ENCODE measurements around the gene UBE2C. TPM values are rescaled to one million over a fixed set of nuclear protein-coding genes. Genes with fewer than 3 reads are reported as not detected.
A peak's percentile ranks its signal among the peaks of the same experiment; 100 is the strongest.

UBE2C gene
- polyA plus RNA-seq, 3 donors from 2014 or later: 1.9 to 2.0 TPM; not detected in 1

DNA sequence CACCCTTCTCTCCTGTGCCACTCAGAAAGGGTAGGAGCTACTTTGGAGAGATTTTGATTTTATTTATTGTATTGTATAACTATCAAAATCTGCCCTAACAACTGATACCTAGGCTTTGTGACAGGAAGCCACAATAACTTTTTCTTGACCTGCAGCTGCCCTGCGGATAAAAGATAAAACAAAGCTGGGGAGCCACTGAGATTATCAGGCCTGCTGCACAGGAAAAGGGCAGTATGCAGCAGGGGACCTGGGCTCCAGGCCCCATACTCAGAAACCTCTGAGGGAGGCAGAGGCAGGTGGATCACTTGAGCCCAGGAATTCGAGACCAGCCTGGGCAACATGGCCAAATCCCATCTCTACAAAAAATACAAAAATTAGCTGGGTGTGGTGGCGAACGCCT is 20.2 kb downstream of the UBE2C start:
- Mint-ChIP-seq H3K4me3 (peak overlapping the region; percentile 59 to 86 (median 78)), H3K9me3 (peaks cover 0 to 2% (median 0%) of the 10 kb centered on the region in 6 donors), H3K27ac (no peak overlapping the region), H3K27me3 (ENCODE audit: low read depth in 3 of 3) (no peaks in the 10 kb centered on the region), H3K4me1 (peaks cover 9 to 12% of the 10 kb centered on the region in 2 donors), H3K36me3 (no peaks in the 10 kb centered on the region)
- no peak for DNase-seq

DNA sequence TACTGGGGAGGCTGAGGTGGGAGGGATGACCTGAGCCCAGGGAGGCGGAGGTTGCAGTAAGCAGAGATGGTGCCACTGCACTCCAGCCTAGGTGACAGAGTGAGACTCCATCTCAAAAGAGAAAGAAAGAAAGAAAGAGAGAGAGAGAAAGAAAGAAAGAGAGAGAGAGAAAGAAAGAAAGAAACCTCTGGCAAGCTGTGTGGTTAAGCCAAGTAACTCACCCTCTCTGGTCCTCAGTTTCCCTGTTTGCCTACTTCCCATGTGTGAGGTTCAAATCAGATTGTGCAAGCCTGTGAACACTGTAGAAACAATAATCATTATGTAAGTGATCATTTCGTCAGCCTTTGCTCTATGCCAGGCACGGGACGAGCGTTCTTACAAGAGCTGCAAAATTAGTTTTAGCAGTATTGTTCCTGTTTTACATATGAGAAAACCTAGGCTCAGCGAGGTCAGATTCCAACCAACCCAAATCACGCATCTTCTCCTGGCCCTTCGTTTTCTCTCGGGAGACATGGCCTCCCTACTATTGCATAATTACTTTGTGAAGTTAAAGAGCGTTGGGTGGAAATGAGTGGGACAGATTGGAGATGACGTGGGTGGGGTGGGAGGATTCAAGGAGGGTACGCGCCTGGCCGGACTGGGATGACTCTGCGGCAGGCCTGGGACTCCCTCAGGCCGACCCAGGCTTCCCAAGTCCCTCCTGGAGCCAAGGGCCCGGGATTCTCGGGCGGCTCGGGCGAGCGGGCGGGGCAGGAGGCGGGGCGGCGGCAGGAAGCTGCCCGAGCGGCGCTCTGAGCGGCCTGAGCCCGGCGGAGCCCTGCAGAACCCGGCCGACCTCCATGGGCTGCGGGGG is 20.8 kb downstream of the UBE2C start, which contains the start of gene SNX21:
SNX21 (plus strand) TSS at position 770 of the 853 bp plus-strand sequence. CDS start 121 bp downstream, outside the sequence.
- peak within 1 kb of the TSS in 3 of 6 donors; percentile 3 to 66 (median 32) for H3K27ac Mint-ChIP-seq

DNA sequence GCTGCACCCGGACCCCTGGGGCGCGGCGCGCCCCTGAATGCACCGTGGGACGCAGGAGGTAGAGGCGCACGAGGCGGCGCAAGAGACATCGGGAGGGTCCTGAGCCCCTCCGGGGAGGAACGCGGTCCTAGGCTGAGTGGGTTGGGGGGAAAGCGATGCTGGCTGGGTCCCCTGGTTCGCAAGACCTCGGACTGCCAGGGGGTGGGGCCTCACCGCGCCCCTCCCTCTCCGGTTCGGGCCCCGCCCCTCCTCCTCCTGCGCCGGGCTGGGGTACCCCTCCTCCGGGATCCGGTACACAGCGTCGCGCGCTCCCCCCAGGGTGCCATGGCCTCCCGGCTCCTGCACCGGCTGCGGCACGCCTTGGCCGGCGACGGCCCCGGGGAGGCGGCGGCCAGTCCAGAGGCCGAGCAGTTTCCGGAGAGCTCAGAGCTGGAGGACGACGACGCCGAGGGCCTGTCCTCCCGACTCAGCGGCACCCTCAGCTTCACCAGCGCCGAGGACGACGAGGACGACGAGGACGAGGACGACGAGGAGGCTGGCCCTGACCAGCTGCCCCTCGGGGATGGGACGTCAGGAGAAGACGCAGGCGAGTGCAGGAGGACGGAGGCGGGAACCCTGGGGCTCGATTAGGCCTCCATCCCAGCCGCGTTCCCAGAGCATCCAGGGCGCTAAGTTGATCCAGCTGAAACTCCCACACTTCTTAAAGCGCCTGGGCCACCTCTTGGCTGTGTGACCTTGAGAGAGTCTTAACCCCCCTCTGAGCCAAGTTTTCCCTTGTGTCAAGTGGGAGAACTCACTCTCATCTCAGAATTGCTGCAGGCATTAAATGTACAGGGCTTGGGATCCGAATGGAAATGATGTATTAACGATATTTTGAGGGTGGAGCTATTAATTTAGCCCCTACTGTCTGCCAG is 21.7 kb downstream of the UBE2C start:
- H3K27ac Mint-ChIP-seq: no peak overlapping the region
- H3K4me3 Mint-ChIP-seq: peak overlapping the region; percentile 60 to 86 (median 83)

More for the DNA sequence above, 20.8 kb downstream of the UBE2C start, which contains the start of gene SNX21:
- Mint-ChIP-seq H3K36me3 (no peaks in the 10 kb centered on the region), H3K4me1 (peaks cover 9 to 12% of the 10 kb centered on the region in 2 donors), H3K27me3 (ENCODE audit: low read depth in 3 of 3) (no peaks in the 10 kb centered on the region), H3K4me3 (peak within 1 kb of the TSS; percentile 75 to 86 (median 83)), H3K9me3 (peaks cover 0 to under 1% (median 0%) of the 10 kb centered on the region in 6 donors)
- peak; percentile 15 to 31 (median 30) for DNase-seq

DNA sequence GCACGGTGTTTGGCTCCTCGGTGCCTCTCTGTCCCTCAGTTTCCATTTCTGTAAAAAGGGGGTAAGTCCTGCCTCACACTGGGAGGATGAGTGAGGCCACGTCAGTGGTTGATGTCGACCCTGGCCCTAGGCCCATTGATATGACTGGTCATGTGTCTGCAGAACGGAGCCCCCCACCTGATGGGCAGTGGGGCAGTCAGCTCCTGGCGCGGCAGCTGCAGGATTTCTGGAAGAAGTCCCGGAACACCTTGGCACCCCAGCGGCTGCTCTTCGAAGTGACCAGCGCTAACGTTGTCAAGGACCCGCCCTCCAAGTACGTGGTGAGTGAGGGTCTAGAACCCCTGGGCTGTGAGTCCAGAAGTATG is 22.3 kb downstream of the UBE2C start:
- peak overlapping the region; percentile 60 to 83 (median 64) for H3K4me3 Mint-ChIP-seq
- no peak overlapping the region for H3K27ac Mint-ChIP-seq
- H3K27me3 Mint-ChIP-seq (ENCODE audit: low read depth in 3 of 3): no peaks in the 10 kb centered on the region
- DNase-seq: no peak
- no peaks in the 10 kb centered on the region for H3K36me3 Mint-ChIP-seq
- H3K4me1 Mint-ChIP-seq: peaks cover 9 to 12% of the 10 kb centered on the region in 2 donors
- H3K9me3 Mint-ChIP-seq: no peaks in the 10 kb centered on the region

More for the DNA sequence above, 21.7 kb downstream of the UBE2C start:
- no peaks in the 10 kb centered on the region for H3K9me3 Mint-ChIP-seq
- peaks cover 9 to 12% of the 10 kb centered on the region in 2 donors for H3K4me1 Mint-ChIP-seq
- peak; percentile 35 to 44 (median 42) for DNase-seq
- no peaks in the 10 kb centered on the region for H3K27me3 Mint-ChIP-seq (ENCODE audit: low read depth in 3 of 3)
- no peaks in the 10 kb centered on the region for H3K36me3 Mint-ChIP-seq

DNA sequence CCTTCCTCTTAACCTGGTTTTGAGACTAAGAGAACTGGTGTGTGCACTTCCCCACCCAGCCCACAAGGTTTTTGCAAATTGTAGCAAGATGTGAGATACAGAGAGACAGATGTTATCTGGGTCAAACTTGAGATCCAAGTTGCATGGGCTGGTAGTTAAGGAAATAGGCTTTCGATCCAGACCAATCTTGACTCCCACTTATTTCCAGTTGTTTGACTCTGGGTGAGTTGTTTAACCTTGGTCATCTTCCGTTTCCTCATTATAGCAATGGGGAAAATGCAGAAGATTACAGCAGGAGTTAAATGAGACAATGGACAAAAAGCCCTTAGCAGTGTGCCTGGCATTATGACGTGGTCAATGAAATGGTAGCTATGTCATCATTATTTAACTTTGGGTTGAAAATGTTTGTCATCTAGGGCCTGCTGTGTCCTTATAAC is 22.9 kb downstream of the UBE2C start:
- Mint-ChIP-seq H3K9me3 (no peaks in the 10 kb centered on the region), H3K27me3 (ENCODE audit: low read depth in 3 of 3) (no peaks in the 10 kb centered on the region), H3K27ac (no peak overlapping the region), H3K4me3 (peak overlapping the region in 4 of 5 donors; percentile 29 to 83 (median 56)), H3K4me1 (peaks cover 9 to 12% of the 10 kb centered on the region in 2 donors), H3K36me3 (no peaks in the 10 kb centered on the region)
- DNase-seq: no peak

DNA sequence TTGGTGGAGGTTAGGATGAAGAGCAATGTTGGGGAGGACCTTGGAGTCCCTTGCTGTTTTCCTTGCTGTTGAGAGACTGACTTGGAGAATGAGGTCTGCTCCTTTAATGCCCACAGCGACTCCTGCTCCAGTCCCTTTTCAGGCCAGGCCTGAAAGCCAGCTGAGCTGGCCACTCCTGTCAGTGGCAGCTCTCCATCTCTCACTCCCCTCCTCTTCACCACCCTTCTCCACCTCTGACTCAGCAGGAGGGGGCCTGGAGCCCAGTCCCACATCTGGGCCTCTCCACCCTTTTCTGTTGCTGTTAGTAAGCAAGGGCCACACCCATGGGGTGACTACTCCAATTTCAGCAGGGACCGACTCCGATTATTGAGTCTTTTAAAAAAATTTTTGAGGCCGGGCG is 23.4 kb downstream of the UBE2C start:
- no peaks in the 10 kb centered on the region for H3K9me3 Mint-ChIP-seq
- peak overlapping the region in 2 of 5 donors; percentile 29 to 51 for H3K4me3 Mint-ChIP-seq

DNA sequence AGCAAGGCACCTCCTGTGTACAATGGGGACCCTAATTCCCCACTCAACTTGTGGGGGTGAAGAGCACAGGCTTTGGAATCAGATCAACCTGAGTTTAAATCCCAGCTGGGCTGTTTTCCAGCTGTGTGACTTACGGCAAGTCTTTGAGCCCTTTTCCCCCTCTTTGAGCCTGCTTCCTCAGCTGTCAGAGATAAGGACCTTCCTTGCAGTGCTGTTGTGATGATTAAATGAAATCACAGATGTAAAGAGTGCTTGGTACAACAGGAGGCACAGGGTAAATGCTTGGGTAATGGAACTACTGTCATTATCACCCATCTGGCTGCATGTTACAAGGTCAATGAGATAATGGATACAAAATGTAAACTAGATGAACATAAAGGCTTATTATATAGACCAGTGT is 24.4 kb downstream of the UBE2C start:
- Mint-ChIP-seq H3K4me3 (no peak overlapping the region), H3K9me3 (no peaks in the 10 kb centered on the region), H3K36me3 (no peaks in the 10 kb centered on the region), H3K4me1 (peaks cover 10 to 13% of the 10 kb centered on the region in 2 donors), H3K27ac (no peak overlapping the region), H3K27me3 (ENCODE audit: low read depth in 3 of 3) (no peaks in the 10 kb centered on the region)
- no peak for DNase-seq

More for the DNA sequence above, 23.4 kb downstream of the UBE2C start:
- no peak for DNase-seq
- H3K27ac Mint-ChIP-seq: no peak overlapping the region
- H3K27me3 Mint-ChIP-seq (ENCODE audit: low read depth in 3 of 3): no peaks in the 10 kb centered on the region
- no peaks in the 10 kb centered on the region for H3K36me3 Mint-ChIP-seq
- H3K4me1 Mint-ChIP-seq: peaks cover 9 to 12% of the 10 kb centered on the region in 2 donors

DNA sequence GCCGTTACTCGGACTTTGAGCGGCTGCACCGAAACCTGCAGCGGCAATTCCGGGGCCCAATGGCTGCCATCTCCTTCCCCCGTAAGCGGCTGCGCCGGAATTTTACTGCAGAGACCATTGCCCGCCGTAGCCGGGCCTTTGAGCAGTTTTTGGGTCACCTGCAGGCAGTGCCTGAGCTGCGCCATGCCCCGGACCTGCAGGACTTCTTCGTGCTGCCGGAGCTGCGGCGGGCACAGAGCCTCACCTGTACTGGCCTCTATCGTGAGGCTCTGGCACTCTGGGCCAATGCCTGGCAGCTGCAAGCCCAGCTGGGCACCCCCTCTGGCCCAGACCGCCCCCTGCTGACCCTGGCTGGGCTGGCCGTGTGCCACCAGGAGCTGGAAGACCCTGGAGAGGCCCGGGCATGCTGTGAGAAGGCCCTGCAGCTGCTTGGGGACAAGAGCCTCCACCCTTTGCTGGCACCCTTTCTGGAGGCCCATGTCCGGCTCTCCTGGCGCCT is 28.3 kb downstream of the UBE2C start:
- no peaks in the 10 kb centered on the region for H3K27me3 Mint-ChIP-seq (ENCODE audit: low read depth in 3 of 3)

DNA sequence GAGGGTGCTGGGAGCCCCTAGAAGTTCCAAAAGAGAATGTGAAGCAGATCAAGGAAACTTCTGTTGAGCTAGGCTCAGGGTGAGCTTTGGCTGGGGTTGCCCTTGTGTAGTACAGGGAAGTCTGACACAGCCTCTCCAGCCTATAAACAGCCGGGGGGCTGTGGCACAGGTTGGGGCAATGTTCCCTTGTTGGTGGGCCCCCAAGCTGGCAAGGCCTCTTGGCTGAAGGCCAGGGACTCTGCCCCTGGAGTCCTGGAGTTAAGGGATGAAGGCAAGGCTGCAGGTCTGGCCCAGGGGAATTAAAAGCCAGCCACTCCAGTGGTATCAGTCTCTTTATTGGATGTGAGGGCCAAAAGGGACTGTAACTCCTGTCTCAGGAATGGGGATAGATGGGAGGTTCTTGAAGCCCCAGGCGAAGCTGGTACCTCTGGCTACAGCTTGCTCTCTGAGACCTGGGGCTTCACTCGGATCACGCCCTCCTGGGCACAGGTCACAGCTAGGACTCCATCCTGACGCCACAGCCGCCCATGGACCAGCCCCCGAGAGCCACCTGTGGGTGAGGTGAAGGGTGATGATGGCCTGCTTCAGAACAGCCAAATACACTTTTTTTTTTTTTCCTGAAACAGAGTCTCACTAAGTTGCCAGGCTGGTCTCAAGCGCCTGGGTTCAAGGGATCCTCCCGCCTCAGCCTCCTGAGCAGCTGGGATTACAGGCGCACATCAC is 29.1 kb downstream of the UBE2C start:
- no peaks in the 10 kb centered on the region for H3K27me3 Mint-ChIP-seq (ENCODE audit: low read depth in 3 of 3)
- no peak overlapping the region for H3K4me3 Mint-ChIP-seq
- H3K9me3 Mint-ChIP-seq: no peaks in the 10 kb centered on the region
- H3K27ac Mint-ChIP-seq: peak overlapping the region in 4 of 6 donors; percentile 13 to 86 (median 53)
- H3K36me3 Mint-ChIP-seq: peaks cover 3 to 26% (median 7%) of the 10 kb centered on the region in 3 donors
- DNase-seq: no peak
- H3K4me1 Mint-ChIP-seq: peaks cover 12 to 14% of the 10 kb centered on the region in 2 donors

More for the DNA sequence above, 28.3 kb downstream of the UBE2C start:
- H3K27ac Mint-ChIP-seq: no peak overlapping the region
- no peak overlapping the region for H3K4me3 Mint-ChIP-seq
- H3K36me3 Mint-ChIP-seq: peaks cover 3 to 20% (median 4%) of the 10 kb centered on the region in 3 donors
- peaks cover 12 to 14% of the 10 kb centered on the region in 2 donors for H3K4me1 Mint-ChIP-seq
- no peak for DNase-seq
- H3K9me3 Mint-ChIP-seq: no peaks in the 10 kb centered on the region

DNA sequence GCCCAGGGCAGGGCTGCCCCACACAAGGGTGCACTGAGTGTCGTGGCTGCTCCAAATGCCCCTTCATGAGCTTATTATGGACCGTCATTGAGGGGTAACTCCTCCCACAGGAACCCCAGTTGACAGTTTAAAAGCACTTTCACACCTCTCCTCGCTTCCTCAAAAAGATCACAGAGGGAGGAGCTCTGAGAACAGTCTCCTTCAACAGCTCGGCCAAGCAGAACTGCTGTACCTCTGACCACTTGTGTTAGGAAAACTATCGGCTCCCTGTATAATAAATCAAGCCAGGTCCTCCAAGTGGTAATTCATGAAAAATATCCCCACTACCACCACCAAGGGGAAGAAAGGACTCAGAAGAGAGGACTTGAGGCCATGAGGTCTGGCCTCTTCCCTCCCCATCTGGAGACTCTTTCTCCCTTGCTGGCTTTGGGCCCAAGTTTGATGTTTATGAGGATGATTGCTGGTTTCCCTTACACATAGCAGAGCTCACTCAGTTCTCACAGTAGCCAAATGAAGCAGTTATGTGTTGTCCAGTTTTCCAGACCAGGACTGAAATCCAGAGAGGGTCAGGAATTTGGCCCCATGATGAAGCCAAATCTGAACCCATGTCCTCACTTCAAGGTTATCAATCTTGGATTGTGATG is 29.8 kb downstream of the UBE2C start:
- Mint-ChIP-seq H3K36me3 (peaks cover 3 to 27% (median 7%) of the 10 kb centered on the region in 3 donors), H3K4me3 (peak overlapping the region in 1 of 5 donors; percentile 19), H3K4me1 (peaks cover 12 to 14% of the 10 kb centered on the region in 2 donors), H3K27ac (peak overlapping the region; percentile 13 to 86 (median 68)), H3K27me3 (ENCODE audit: low read depth in 3 of 3) (no peaks in the 10 kb centered on the region), H3K9me3 (no peaks in the 10 kb centered on the region)
- DNase-seq: peak; percentile 11 to 14 (median 12)

DNA sequence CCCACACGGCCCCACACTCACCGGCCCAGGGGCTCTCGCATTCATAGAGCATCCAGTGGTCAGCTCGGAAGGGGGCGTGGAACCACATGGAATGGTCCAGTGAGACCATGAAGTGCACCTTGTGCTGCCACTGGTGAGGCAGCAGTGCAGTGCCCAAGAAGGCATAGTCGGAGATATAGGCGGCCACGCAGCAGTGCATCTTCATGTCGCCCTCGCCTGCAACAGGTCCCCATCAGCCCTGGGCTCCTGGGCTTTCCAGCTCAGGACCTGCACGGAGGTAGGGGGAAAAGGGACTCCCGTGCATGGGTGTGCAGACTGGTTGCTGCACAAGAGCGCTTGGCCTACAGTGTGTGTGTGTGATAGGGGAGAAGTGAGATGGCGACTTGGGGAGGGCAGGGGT is 31.1 kb downstream of the UBE2C start:
- no peak overlapping the region for H3K4me3 Mint-ChIP-seq
- H3K27ac Mint-ChIP-seq: peak overlapping the region in 2 of 6 donors; percentile 22 to 65
- DNase-seq: no peak
- peaks cover 0 to 1% (median 0%) of the 10 kb centered on the region in 3 donors for H3K27me3 Mint-ChIP-seq (ENCODE audit: low read depth in 3 of 3)
- no peaks in the 10 kb centered on the region for H3K9me3 Mint-ChIP-seq
- H3K36me3 Mint-ChIP-seq: peaks cover 3 to 31% (median 7%) of the 10 kb centered on the region in 3 donors
- peaks cover 12 to 14% of the 10 kb centered on the region in 2 donors for H3K4me1 Mint-ChIP-seq

DNA sequence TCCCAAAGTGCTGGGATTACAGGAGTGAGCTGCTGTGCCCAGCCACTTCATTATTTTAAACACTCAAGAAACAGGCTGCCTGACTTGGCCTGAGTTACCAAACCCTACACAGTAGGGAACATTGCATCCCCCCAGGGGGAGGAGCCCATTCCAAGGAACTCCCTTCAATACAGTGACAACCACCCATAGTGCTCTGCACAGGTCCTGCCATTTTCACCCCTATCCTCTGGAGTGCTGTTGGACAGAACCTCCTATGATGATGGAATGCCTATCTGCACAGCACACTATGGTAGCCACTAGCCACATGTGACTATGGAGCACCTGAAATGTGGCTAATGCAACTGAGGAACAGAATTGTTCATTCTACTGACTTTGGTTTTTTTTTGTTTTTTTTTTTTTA is 33.0 kb downstream of the UBE2C start:
- H3K4me1 Mint-ChIP-seq: peaks cover 16% of the 10 kb centered on the region in 2 donors
- H3K36me3 Mint-ChIP-seq: peaks cover 10 to 47% (median 11%) of the 10 kb centered on the region in 3 donors
- no peak overlapping the region for H3K27ac Mint-ChIP-seq
- no peak overlapping the region for H3K4me3 Mint-ChIP-seq
- DNase-seq: no peak
- H3K27me3 Mint-ChIP-seq (ENCODE audit: low read depth in 3 of 3): peaks cover 0 to 1% (median 0%) of the 10 kb centered on the region in 3 donors
- H3K9me3 Mint-ChIP-seq: no peaks in the 10 kb centered on the region

Measured in immature natural killer cell (primary cell).